SK-N-MC (cell line): ENCODE data around the gene ANK3.

Experiments used
- EZH2 ChIP-seq: fragments of 200-600 bp; sonication (generic); IDR thresholded peaks from one replicate; pipeline ENCODE4 v1.6.1; 2017; ENCODE audit warnings: antibody characterized with exemption
- POLR2AphosphoS5 ChIP-seq: IDR thresholded peaks from 2 replicates; pipeline ENCODE4 v1.6.1; 2012; ENCODE audit warnings: mild to moderate bottlenecking, low read depth, low read length, borderline replicate concordance

DNA sequence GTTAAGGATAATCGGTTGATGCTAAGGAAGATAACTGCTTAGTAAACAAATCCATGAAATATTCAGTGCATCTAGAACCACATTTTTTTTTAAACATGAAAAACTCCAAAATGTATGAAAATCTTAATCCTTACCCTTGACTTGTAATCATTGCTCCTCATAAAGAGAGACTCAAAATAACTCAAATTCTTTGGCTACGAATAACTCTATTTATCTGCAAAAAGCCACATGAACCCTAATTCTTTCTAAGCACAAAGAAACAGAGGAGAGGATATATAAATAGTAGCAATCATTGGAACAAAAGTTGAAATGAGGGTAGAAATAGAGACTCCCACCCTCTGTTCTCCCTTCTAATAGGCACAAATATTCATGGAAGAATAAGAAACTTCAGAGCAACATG, 40.2 kb downstream of the ANK3 start:
- TF ChIP-seq POLR2AphosphoS5 (no peak), EZH2 (no peak)
